Fibroblast of the aortic adventitia (primary cell): Measurements from ENCODE around the gene AHNAK2. TPM values are rescaled to one million over a fixed set of nuclear protein-coding genes. Genes with fewer than 3 reads are reported as not detected.

Experiments used
- DNase-seq: peaks from one replicate; pipeline ENCODE4 v3.0.0-alpha.2; 2010; ENCODE audit warnings: low read depth
- H3K4me3 ChIP-seq: 2 replicates; pipeline ENCODE4 v1.5.1; 2011; ENCODE audit warnings: low read depth, mild to moderate bottlenecking, control low read depth, low read length, moderate library complexity
- CTCF ChIP-seq: IDR thresholded peaks from 2 replicates; pipeline ENCODE4 v1.5.1; 2011; ENCODE audit warnings: mild to moderate bottlenecking, low read length, control low read depth, inconsistent platforms; ENCODE audit not compliant: insufficient read depth
- total RNA-seq: library from RNA; depleted of rRNA; stranded (reverse); fragments of >200 nt; gene quantifications from 2 replicates; pipeline ENCODE4 v1.2.3, GENCODE V29; 2012; ENCODE audit warnings: low replicate concordance

The AHNAK2 gene
- total RNA-seq, 1 donor: 164 TPM

- DNase-seq: no peak
- no peak overlapping the region for H3K4me3 ChIP-seq
- TF ChIP-seq CTCF: no peak
Measured at GRCh38 chr14:104993808-104994591, 15.8 kb upstream of the AHNAK2 start.

- no peak overlapping the region for H3K4me3 ChIP-seq
- TF ChIP-seq CTCF: no peak
- DNase-seq: no peak
Measured at GRCh38 chr14:104993306-104993705, 15.1 kb upstream of the AHNAK2 start.

- TF ChIP-seq CTCF: no peak
- H3K4me3 ChIP-seq: no peak overlapping the region
- DNase-seq: no peak
Measured at GRCh38 chr14:104992501-104992900, 14.3 kb upstream of the AHNAK2 start.

- TF ChIP-seq CTCF: no peak
- DNase-seq: no peak
- no peak overlapping the region for H3K4me3 ChIP-seq
Measured at GRCh38 chr14:104991896-104992230, 13.7 kb upstream of the AHNAK2 start.

- DNase-seq: no peak
- H3K4me3 ChIP-seq: no peak overlapping the region
- no peak for TF ChIP-seq CTCF
Measured at GRCh38 chr14:104989951-104990303, 11.8 kb upstream of the AHNAK2 start.

- TF ChIP-seq CTCF: no peak
- no peak overlapping the region for H3K4me3 ChIP-seq
- no peak for DNase-seq
Measured at GRCh38 chr14:104989236-104989950, 11.2 kb upstream of the AHNAK2 start.
